Trophoblast cell (in vitro differentiated cells and primary cell): ENCODE data around the gene KRTAP2-3.
"Not testable (repeated sequence)": the region's sequence is repeated elsewhere in the genome, so short reads cannot be mapped to it uniquely, and the experiment has no call there.

Experiments
- DNase-seq, 2 donors: peaks; one replicate each; pipeline ENCODE4 v3.0.0-alpha.2; 2016
- H2AFZ ChIP-seq: 2 replicates; pipeline ENCODE4 v1.6.1; 2013; ENCODE audit warnings: low read length, moderate library complexity, mild to moderate bottlenecking; ENCODE audit not compliant: insufficient read depth, poor library complexity
- H2AK5ac ChIP-seq: 2 replicates; pipeline ENCODE4 v1.6.1; 2013; ENCODE audit warnings: mild to moderate bottlenecking, low read length
- H2BK120ac ChIP-seq: 2 replicates; pipeline ENCODE4 v1.6.1; 2013; ENCODE audit warnings: low read length, mild to moderate bottlenecking, moderate library complexity; ENCODE audit not compliant: insufficient read depth, poor library complexity
- H2BK12ac ChIP-seq: 2 replicates; pipeline ENCODE4 v1.6.1; 2013; ENCODE audit warnings: mild to moderate bottlenecking, low read length, moderate library complexity
- H2BK5ac ChIP-seq: 2 replicates; pipeline ENCODE4 v1.6.1; 2013; ENCODE audit warnings: low read length, low read depth, moderate library complexity, mild to moderate bottlenecking; ENCODE audit not compliant: poor library complexity
- H3K14ac ChIP-seq: 2 replicates; pipeline ENCODE4 v1.6.1; 2013; ENCODE audit warnings: mild to moderate bottlenecking, low read length
- H3K18ac ChIP-seq: 2 replicates; pipeline ENCODE4 v1.6.1; 2013; ENCODE audit warnings: mild to moderate bottlenecking, low read length
- H3K23ac ChIP-seq: 2 replicates; pipeline ENCODE4 v1.6.1; 2013; ENCODE audit warnings: low read length
- H3K27ac ChIP-seq: 2 replicates; pipeline ENCODE4 v1.5.1; 2013; ENCODE audit warnings: low read depth, mild to moderate bottlenecking, inconsistent platforms, low read length, moderate library complexity
- H3K27me3 ChIP-seq: 2 replicates; pipeline ENCODE4 v1.6.1; 2013; ENCODE audit warnings: inconsistent platforms, mild to moderate bottlenecking, low read length, moderate library complexity; ENCODE audit not compliant: insufficient read depth
- H3K36me3 ChIP-seq, 2 experiments: 1 replicate in 1 of 2; 2 replicates in 1 of 2; pipeline ENCODE4 v1.6.1; 2013; ENCODE audit warnings: low read length in 2 of 2, mild to moderate bottlenecking in 2 of 2, moderate library complexity in 1 of 2; ENCODE audit not compliant: insufficient read depth in 2 of 2, control insufficient read depth in 1 of 2
- H3K4ac ChIP-seq: 2 replicates; pipeline ENCODE4 v1.6.1; 2013; ENCODE audit warnings: low read depth, mild to moderate bottlenecking, low read length, moderate library complexity
- H3K4me1 ChIP-seq, 2 experiments: 1 replicate in 1 of 2; 2 replicates in 1 of 2; pipeline ENCODE4 v1.6.1; 2013; ENCODE audit warnings: low read length in 2 of 2, mild to moderate bottlenecking in 2 of 2, moderate library complexity in 1 of 2; ENCODE audit not compliant: insufficient read depth in 2 of 2, control insufficient read depth in 1 of 2
- H3K4me2 ChIP-seq: 2 replicates; pipeline ENCODE4 v1.6.1; 2013; ENCODE audit warnings: inconsistent platforms, mild to moderate bottlenecking, low read length, moderate library complexity
- H3K4me3 ChIP-seq: 2 replicates; pipeline ENCODE4 v1.5.1; 2013; ENCODE audit warnings: mild to moderate bottlenecking, low read depth, low read length, inconsistent platforms
- H3K79me1 ChIP-seq: one replicate; pipeline ENCODE4 v1.6.1; 2013; ENCODE audit warnings: low read length
- H3K79me2 ChIP-seq: 2 replicates; pipeline ENCODE4 v1.6.1; 2013; ENCODE audit warnings: low read length, mild to moderate bottlenecking; ENCODE audit not compliant: control insufficient read depth, insufficient read depth, poor library complexity
- H3K9ac ChIP-seq: 2 replicates; pipeline ENCODE4 v1.6.1; 2013; ENCODE audit warnings: mild to moderate bottlenecking, low read length
- H3K9me3 ChIP-seq: 2 replicates; pipeline ENCODE4 v1.6.1; 2013; ENCODE audit warnings: low read depth, mild to moderate bottlenecking, control low read depth, inconsistent platforms, low read length; ENCODE audit not compliant: insufficient read depth
- H4K12ac ChIP-seq: 2 replicates; pipeline ENCODE4 v1.6.1; 2013; ENCODE audit warnings: low read depth, mild to moderate bottlenecking, low read length, moderate library complexity
- H4K8ac ChIP-seq: 2 replicates; pipeline ENCODE4 v1.6.1; 2013; ENCODE audit warnings: low read depth, mild to moderate bottlenecking, low read length, moderate library complexity
- H4K91ac ChIP-seq: one replicate; pipeline ENCODE4 v1.6.1; 2013; ENCODE audit warnings: low read depth, mild to moderate bottlenecking, low read length, moderate library complexity
- WGBS: extraction: QIAGEN DNeasy Blood & Tissue Kit; methylation state at CpG from one replicate; pipeline ENCODE4 v1.1.7; 2013; ENCODE audit warnings: missing lambda C conversion rate; ENCODE audit not compliant: insufficient read length, insufficient coverage; ENCODE audit errors: extremely low coverage; 5-methylcytosine and 5-hydroxymethylcytosine counted together

KRTAP2-3 gene

DNA sequence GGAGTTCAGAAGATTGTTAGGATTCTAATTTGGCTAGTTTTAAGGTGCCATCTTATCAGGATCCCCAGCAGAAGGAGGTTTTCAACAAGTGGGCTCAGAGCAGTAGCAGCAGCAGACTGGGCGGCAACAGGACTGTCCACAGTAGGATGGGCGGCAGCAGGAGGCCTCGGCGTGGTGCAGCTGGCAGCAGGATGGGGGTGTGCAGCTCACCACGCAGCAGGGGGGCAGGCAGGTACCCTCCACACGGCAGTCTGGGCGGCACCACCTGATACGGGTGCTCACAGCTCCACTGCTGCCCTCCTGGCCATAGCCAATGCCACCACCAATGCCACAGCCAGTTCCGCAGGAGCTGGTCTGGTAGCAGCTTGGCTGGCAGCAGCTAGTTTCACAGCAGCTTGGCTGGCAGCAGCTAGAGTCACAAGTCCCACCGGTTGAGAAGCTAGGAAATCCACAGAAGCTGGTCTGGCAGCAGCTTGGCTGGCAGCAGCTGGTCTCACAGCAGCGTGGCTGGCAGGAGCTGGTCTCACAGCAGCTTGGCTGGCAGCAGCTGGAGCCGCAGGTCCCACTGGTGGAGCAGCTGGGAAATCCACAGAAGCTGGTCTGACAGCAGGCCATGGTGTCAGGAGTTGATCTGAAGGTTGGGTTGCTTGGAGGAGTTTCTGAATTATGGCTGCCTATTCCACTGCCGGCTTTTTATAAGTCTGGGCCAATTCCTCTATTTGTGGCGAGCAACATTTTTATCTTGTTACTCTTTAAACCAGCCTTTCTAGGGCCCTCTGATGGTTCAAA, 18.9 kb downstream of the KRTAP2-3 start, which contains the start of gene KRTAP1-1:
Gene KRTAP1-1, minus strand, starts transcription at position 668 of the 789 bp plus-strand sequence. Its CDS starts 53 bp downstream, at position 615.
- H2AFZ ChIP-seq, H3K27ac ChIP-seq, H3K18ac ChIP-seq, H4K91ac ChIP-seq, H3K4me2 ChIP-seq, H4K8ac ChIP-seq, H2BK5ac ChIP-seq, H2AK5ac ChIP-seq, H3K4me3 ChIP-seq, H3K14ac ChIP-seq, H3K36me3 ChIP-seq, H3K9ac ChIP-seq, H3K79me1 ChIP-seq, DNase-seq, H3K4ac ChIP-seq, H3K23ac ChIP-seq, H3K27me3 ChIP-seq, H3K4me1 ChIP-seq, H2BK120ac ChIP-seq, H3K79me2 ChIP-seq, H3K9me3 ChIP-seq, H2BK12ac ChIP-seq, H4K12ac ChIP-seq: not testable (repeated sequence)
- no CpG with 5 or more reads among the region's 14 CpGs for WGBS

- Histone ChIP-seq H3K23ac (no peak overlapping the region), H3K4ac (no peak overlapping the region)
Observed at GRCh38 chr17:41037853-41038350, 22.0 kb downstream of the KRTAP2-3 start.

DNA sequence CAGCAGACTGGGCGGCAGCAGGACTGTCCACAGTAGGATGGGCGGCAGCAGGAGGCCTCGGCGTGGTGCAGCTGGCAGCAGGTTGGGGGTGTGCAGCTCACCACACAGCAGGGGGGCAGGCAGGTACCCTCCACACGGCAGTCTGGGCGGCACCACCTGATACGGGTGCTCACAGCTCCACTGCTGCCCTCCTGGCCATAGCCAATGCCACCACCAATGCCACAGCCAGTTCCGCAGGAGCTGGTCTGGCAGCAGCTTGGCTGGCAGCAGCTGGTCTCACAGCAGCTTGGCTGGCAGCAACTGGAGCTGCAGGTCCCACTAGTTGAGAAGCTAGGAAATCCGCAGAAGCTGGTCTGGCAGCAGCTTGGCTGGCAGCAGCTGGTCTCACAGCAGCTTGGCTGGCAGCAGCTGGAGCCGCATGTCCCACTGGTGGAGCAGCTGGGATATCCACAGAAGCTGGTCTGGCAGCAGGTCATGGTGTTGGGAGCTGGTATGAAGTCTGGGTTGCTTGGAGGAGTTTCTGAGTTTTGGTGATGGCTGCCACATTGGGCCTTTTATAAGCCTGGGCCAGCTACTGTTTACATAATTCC, 25.5 kb downstream of the KRTAP2-3 start, which contains the start of gene KRTAP1-3:
Gene KRTAP1-3, minus strand, starts transcription at position 529 of the 590 bp plus-strand sequence. Its CDS starts 53 bp downstream, at position 476.
- H4K91ac ChIP-seq, H3K79me1 ChIP-seq, H3K27ac ChIP-seq, H3K9me3 ChIP-seq, H4K8ac ChIP-seq, H2BK120ac ChIP-seq, H3K9ac ChIP-seq, H3K18ac ChIP-seq, H2AFZ ChIP-seq, H3K23ac ChIP-seq, DNase-seq, H3K14ac ChIP-seq, H2BK12ac ChIP-seq, H3K4ac ChIP-seq, H4K12ac ChIP-seq, H2BK5ac ChIP-seq, H3K4me1 ChIP-seq, H3K36me3 ChIP-seq, H3K79me2 ChIP-seq, H2AK5ac ChIP-seq, H3K27me3 ChIP-seq, H3K4me3 ChIP-seq, H3K4me2 ChIP-seq: not testable (repeated sequence)
- no CpG with 5 or more reads among the region's 10 CpGs for WGBS

More at GRCh38 chr17:41037853-41038350, 22.0 kb downstream of the KRTAP2-3 start:
- Histone ChIP-seq H3K4me3 (no peak overlapping the region), H2AK5ac (no peak overlapping the region), H2BK12ac (no peak overlapping the region), H3K18ac (no peak overlapping the region), H3K9ac (no peak overlapping the region), H3K79me1 (no peaks in the 10 kb centered on the region), H3K36me3 (no peaks in the 10 kb centered on the region), H3K27ac (no peak overlapping the region), H4K91ac (no peak overlapping the region), H3K4me2 (no peak overlapping the region), H3K9me3 (no peaks in the 10 kb centered on the region), H4K12ac (no peak overlapping the region), H3K14ac (no peak overlapping the region), H2BK120ac (no peak overlapping the region), H3K79me2 (no peaks in the 10 kb centered on the region), H2AFZ (no peak overlapping the region), H2BK5ac (no peak overlapping the region), H3K4me1 (no peaks in the 10 kb centered on the region), H3K27me3 (no peaks in the 10 kb centered on the region), H4K8ac (no peak overlapping the region)
- no peak for DNase-seq
- WGBS = no CpG with 5 or more reads among the region's 2 CpGs

GRCh38 chr17:41029633-41030245, 30.2 kb downstream of the KRTAP2-3 start, which contains the start of gene KRTAP1-4:
TSS of gene KRTAP1-4 (minus strand) at chr17:41030195. CDS start at chr17:41030078, 117 bp downstream.
- no peak within 1 kb of the TSS for H3K14ac ChIP-seq
- no peaks in the 10 kb centered on the region for H3K9me3 ChIP-seq
- no peak within 1 kb of the TSS for H3K9ac ChIP-seq
- no peak within 1 kb of the TSS for H3K27ac ChIP-seq
- no peaks in the 10 kb centered on the region for H3K79me2 ChIP-seq
- H3K27me3 ChIP-seq = no peaks in the 10 kb centered on the region
- no peak within 1 kb of the TSS for H3K4me2 ChIP-seq
- no peak within 1 kb of the TSS for H3K18ac ChIP-seq
- H2BK12ac ChIP-seq = no peak within 1 kb of the TSS
- H3K4me3 ChIP-seq = no peak within 1 kb of the TSS
- H3K79me1 ChIP-seq = no peaks in the 10 kb centered on the region
- no peak for DNase-seq
- H4K12ac ChIP-seq = no peak within 1 kb of the TSS
- H3K4ac ChIP-seq = no peak within 1 kb of the TSS
- H2AFZ ChIP-seq = no peak within 1 kb of the TSS
- WGBS = no CpG with 5 or more reads among the region's 12 CpGs
- no peak within 1 kb of the TSS for H2AK5ac ChIP-seq
- no peaks in the 10 kb centered on the region for H3K4me1 ChIP-seq
- H4K91ac ChIP-seq = no peak within 1 kb of the TSS
- no peaks in the 10 kb centered on the region for H3K36me3 ChIP-seq
- no peak within 1 kb of the TSS for H2BK120ac ChIP-seq
- no peak within 1 kb of the TSS for H3K23ac ChIP-seq
- H2BK5ac ChIP-seq = no peak within 1 kb of the TSS
- no peak within 1 kb of the TSS for H4K8ac ChIP-seq
